Measurements from ENCODE around the gene SRGAP3.

The SRGAP3 gene

GRCh38 chr3:8981296-8981695 lies 268.1 kb downstream of the SRGAP3 start:
- DNase-seq, result no peak

GRCh38 chr3:8980756-8981257 lies 268.6 kb downstream of the SRGAP3 start:
- DNase-seq, result no peak

GRCh38 chr3:8979262-8979661 lies 270.2 kb downstream of the SRGAP3 start:
- DNase-seq, result no peak

GRCh38 chr3:8978551-8978950 lies 270.9 kb downstream of the SRGAP3 start:
- no peak for DNase-seq

- no peak for DNase-seq
Observed at GRCh38 chr3:8976540-8977182, 272.8 kb downstream of the SRGAP3 start.

- no peak for DNase-seq
Observed at GRCh38 chr3:8975081-8976020, 274.1 kb downstream of the SRGAP3 start.

GRCh38 chr3:8974458-8974857 lies 275.0 kb downstream of the SRGAP3 start:
- DNase-seq, result no peak

GRCh38 chr3:8972639-8973038 lies 276.8 kb downstream of the SRGAP3 start:
- DNase-seq, result no peak

GRCh38 chr3:8970971-8971589 lies 278.4 kb downstream of the SRGAP3 start:
- peak; percentile 93 for DNase-seq

- no peak for DNase-seq
Observed at GRCh38 chr3:8969241-8969640, 280.2 kb downstream of the SRGAP3 start.

GRCh38 chr3:8968375-8968882 lies 281.0 kb downstream of the SRGAP3 start:
- no peak for DNase-seq

GRCh38 chr3:8967553-8967952 lies 281.9 kb downstream of the SRGAP3 start:
- no peak for DNase-seq

GRCh38 chr3:8966820-8967348 lies 282.6 kb downstream of the SRGAP3 start:
- no peak for DNase-seq

GRCh38 chr3:8966150-8966819 lies 283.2 kb downstream of the SRGAP3 start:
- DNase-seq, result no peak

GRCh38 chr3:8964436-8965370 lies 284.7 kb downstream of the SRGAP3 start:
- no peak for DNase-seq

GRCh38 chr3:8963137-8963853 lies 286.2 kb downstream of the SRGAP3 start, which contains the start of gene RAD18:
Gene RAD18, minus strand, starts transcription at chr3:8963472. Its CDS starts 87 bp downstream, at chr3:8963385.
- peak; percentile 98 for DNase-seq

- DNase-seq, result peak; percentile 27
Observed at GRCh38 chr3:8962226-8962861, 287.1 kb downstream of the SRGAP3 start.

- no peak for DNase-seq
Observed at GRCh38 chr3:8959668-8960067, 289.8 kb downstream of the SRGAP3 start.

GRCh38 chr3:8954938-8955763 lies 294.3 kb downstream of the SRGAP3 start:
- DNase-seq, result no peak

All from eye (tissue), 1 donor.